Measurements from ENCODE around the gene PTPRU. TPM values are rescaled to one million over a fixed set of nuclear protein-coding genes. Genes with fewer than 3 reads are reported as not detected.

Gene PTPRU
- total RNA-seq, 1 donor = 9.4 TPM

DNA sequence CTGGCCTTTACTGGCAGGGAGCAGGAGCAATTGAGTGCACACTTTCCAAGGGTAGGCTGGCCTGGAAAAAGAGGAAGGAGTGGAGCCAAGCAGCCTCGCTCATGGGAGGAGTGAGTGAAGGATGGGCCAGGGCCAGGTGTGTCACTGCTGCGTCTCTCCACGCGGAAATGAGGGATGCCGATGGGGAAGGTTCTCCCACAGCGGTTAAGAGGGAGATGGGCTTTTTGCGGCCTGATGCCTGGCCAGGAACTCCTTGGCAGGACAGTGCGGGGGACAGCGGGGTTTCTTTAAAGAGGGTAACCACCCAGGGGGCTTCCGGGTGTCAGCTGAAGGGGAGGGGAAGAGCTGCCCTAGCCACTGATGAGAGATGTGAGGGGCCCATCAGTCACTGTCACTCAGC is 82.4 kb downstream of the PTPRU start:
- H3K4me1 ChIP-seq (ENCODE audit: insufficient read depth, low read length) = no peaks in the 10 kb centered on the region
- no peaks in the 10 kb centered on the region for H3K27me3 ChIP-seq (ENCODE audit: insufficient read depth, low read length)
- H3K9me3 ChIP-seq (ENCODE audit: low read depth, low read length) = no peaks in the 10 kb centered on the region
- TF ChIP-seq, protein P1, sequence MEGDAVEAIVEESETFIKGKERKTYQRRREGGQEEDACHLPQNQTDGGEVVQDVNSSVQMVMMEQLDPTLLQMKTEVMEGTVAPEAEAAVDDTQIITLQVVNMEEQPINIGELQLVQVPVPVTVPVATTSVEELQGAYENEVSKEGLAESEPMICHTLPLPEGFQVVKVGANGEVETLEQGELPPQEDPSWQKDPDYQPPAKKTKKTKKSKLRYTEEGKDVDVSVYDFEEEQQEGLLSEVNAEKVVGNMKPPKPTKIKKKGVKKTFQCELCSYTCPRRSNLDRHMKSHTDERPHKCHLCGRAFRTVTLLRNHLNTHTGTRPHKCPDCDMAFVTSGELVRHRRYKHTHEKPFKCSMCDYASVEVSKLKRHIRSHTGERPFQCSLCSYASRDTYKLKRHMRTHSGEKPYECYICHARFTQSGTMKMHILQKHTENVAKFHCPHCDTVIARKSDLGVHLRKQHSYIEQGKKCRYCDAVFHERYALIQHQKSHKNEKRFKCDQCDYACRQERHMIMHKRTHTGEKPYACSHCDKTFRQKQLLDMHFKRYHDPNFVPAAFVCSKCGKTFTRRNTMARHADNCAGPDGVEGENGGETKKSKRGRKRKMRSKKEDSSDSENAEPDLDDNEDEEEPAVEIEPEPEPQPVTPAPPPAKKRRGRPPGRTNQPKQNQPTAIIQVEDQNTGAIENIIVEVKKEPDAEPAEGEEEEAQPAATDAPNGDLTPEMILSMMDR (IDR thresholded peaks at IDR 0.05; ENCODE audit: extremely low read depth, low read depth, low read length) = no peak
- H2AFZ ChIP-seq (ENCODE audit: low read length) = no peak overlapping the region
- H3K4me3 ChIP-seq (ENCODE audit: insufficient read depth, low read length) = no peak overlapping the region
- no peaks in the 10 kb centered on the region for H4K20me1 ChIP-seq (ENCODE audit: insufficient read depth, low read length)
- no peaks in the 10 kb centered on the region for H3K36me3 ChIP-seq (ENCODE audit: insufficient read depth, low read length)
- no peak overlapping the region for H3K27ac ChIP-seq (ENCODE audit: low read depth, low read length)
- H3K79me2 ChIP-seq (ENCODE audit: insufficient read depth, low read length) = no peaks in the 10 kb centered on the region
- H3K4me2 ChIP-seq (ENCODE audit: insufficient read depth, low read length) = no peak overlapping the region
- DNase-seq (ENCODE audit: insufficient read length, low spot score, missing footprints) = peak; percentile 87

DNA sequence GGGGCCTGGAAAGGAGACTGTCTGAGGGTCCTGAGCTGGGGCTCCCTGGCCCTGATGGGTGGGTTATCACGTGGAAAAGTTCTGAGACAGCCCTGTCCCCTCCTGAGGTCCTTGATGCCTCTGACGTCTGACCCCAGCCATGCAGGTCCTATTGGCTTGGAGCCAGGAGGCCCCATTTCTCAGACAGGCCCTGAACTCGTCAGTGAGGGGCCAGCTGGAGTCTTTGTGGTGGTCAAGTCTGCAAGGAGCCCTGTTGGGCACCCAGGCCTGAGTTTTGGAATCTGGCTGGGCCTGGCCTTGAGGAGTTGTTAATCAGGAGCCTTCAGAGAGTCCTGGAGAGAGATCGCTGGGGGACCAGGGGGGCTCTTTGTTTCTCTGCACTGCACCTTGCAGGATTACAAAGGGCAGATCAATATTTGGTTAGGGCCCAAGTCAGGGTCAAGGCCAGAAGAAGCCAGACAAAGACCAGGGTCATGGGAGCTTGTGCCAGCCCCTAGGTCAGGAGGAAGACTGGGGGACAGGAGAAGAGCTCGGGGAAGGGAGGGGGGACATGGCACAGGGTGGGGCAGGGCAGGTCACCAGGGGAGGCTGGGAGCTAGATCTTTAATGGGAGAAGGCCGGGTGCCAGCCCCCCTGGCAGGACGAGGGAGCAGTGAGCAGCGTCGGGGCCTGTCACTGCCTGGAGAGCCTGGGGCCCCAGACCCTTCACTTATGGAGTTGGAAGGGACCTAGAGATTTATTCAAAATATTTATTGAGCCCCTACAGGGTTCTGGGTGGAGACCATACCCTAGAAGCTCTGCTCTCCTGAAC is 83.2 kb downstream of the PTPRU start:
- Histone ChIP-seq H3K36me3 (ENCODE audit: insufficient read depth, low read length) (no peaks in the 10 kb centered on the region), H3K9me3 (ENCODE audit: low read depth, low read length) (no peaks in the 10 kb centered on the region), H3K27me3 (ENCODE audit: insufficient read depth, low read length) (no peaks in the 10 kb centered on the region), H4K20me1 (ENCODE audit: insufficient read depth, low read length) (no peaks in the 10 kb centered on the region), H3K4me1 (ENCODE audit: insufficient read depth, low read length) (no peaks in the 10 kb centered on the region), H3K4me2 (ENCODE audit: insufficient read depth, low read length) (no peak overlapping the region), H3K79me2 (ENCODE audit: insufficient read depth, low read length) (no peaks in the 10 kb centered on the region), H3K4me3 (ENCODE audit: insufficient read depth, low read length) (no peak overlapping the region), H3K27ac (ENCODE audit: low read depth, low read length) (no peak overlapping the region), H2AFZ (ENCODE audit: low read length) (no peak overlapping the region)
- peak; percentile 86 for DNase-seq (ENCODE audit: insufficient read length, low spot score, missing footprints)
- TF ChIP-seq, protein P1 (IDR thresholded peaks at IDR 0.05; ENCODE audit: extremely low read depth, low read depth, low read length) = no peak

DNA sequence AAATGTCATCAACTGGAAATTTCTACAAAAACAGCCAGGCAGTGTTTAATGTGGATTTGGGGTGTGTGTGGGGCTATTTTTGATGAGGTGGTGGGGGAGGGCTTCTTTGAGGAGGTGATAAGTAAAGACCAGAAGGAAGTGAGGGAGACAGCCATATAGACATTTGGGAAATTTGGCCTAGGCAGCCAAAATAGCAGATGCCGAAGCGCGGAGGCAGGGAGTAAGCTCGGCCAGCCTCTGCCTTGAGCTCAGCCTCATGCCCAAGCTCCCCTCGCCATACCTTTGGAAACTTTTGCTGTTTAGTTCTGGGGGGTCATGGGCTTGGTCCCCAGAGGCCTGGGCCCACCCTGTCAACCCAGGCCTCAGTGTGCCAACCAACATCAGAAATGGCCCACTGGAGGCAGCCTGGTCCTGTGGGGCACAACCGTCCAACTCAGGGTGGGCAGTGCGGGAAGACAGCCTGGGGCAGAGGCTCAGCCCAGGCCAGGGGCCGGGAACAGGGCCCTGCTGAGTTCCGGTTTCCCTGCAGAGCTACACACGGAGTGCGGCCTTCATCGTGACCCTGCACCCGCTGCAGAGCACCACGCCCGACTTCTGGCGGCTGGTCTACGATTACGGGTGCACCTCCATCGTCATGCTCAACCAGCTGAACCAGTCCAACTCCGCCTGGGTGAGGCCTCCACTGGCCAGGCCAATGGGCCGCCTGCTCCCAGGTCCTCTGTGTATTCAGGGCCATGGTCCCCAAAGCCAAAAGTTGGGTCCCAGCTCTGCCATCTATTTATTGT is 84.0 kb downstream of the PTPRU start:
- Histone ChIP-seq H3K4me1 (ENCODE audit: insufficient read depth, low read length) (no peaks in the 10 kb centered on the region), H3K27me3 (ENCODE audit: insufficient read depth, low read length) (no peaks in the 10 kb centered on the region), H2AFZ (ENCODE audit: low read length) (no peak overlapping the region), H3K9me3 (ENCODE audit: low read depth, low read length) (no peaks in the 10 kb centered on the region), H3K27ac (ENCODE audit: low read depth, low read length) (no peak overlapping the region), H3K79me2 (ENCODE audit: insufficient read depth, low read length) (no peaks in the 10 kb centered on the region), H3K36me3 (ENCODE audit: insufficient read depth, low read length) (no peaks in the 10 kb centered on the region), H3K4me2 (ENCODE audit: insufficient read depth, low read length) (no peak overlapping the region), H4K20me1 (ENCODE audit: insufficient read depth, low read length) (no peaks in the 10 kb centered on the region), H3K4me3 (ENCODE audit: insufficient read depth, low read length) (no peak overlapping the region)
- DNase-seq (ENCODE audit: insufficient read length, low spot score, missing footprints) = peak; percentile 43
- TF ChIP-seq, protein P1 (IDR thresholded peaks at IDR 0.05; ENCODE audit: extremely low read depth, low read depth, low read length) = no peak

DNA sequence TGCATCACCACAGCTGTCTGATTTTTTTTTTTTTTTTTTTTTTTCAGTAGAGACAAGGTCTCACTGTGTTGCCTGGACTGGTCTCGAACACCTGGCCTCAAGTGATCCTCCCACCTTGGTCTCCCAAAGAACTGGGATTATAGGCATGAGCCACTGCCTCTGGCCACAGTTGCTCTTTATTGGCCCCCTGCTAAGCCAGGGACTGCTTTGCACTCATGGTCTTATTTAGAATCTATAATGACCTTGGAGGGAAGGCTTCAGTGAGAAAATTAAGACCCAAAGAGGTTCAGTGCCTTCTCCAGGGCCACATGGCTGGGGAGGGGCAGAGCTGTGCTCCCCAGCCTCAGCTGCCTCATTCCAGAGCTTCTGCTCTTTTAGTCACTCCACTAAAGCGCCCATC is 84.9 kb downstream of the PTPRU start:
- Histone ChIP-seq H2AFZ (ENCODE audit: low read length) (no peak overlapping the region), H3K4me2 (ENCODE audit: insufficient read depth, low read length) (no peak overlapping the region), H3K9me3 (ENCODE audit: low read depth, low read length) (no peaks in the 10 kb centered on the region), H3K79me2 (ENCODE audit: insufficient read depth, low read length) (no peaks in the 10 kb centered on the region), H3K4me1 (ENCODE audit: insufficient read depth, low read length) (no peaks in the 10 kb centered on the region), H3K4me3 (ENCODE audit: insufficient read depth, low read length) (no peak overlapping the region), H3K27ac (ENCODE audit: low read depth, low read length) (no peak overlapping the region), H3K36me3 (ENCODE audit: insufficient read depth, low read length) (no peaks in the 10 kb centered on the region), H4K20me1 (ENCODE audit: insufficient read depth, low read length) (no peaks in the 10 kb centered on the region), H3K27me3 (ENCODE audit: insufficient read depth, low read length) (no peaks in the 10 kb centered on the region)
- TF ChIP-seq, protein P1 (IDR thresholded peaks at IDR 0.05; ENCODE audit: extremely low read depth, low read depth, low read length) = no peak
- no peak for DNase-seq (ENCODE audit: insufficient read length, low spot score, missing footprints)

Measured in osteoblast (primary cell).